GM19023 (cell line): ENCODE measurements around the gene LDLRAD2.
"Not testable (repeated sequence)": the region's sequence is repeated elsewhere in the genome, so short reads cannot be mapped to it uniquely, and the experiment has no call there.

Experiments
- ATAC-seq: cut with Tn5 transposase; IDR thresholded peaks from one replicate; pipeline ENCODE4 v1.9.1; 2021; ENCODE audit warnings: mild to moderate bottlenecking, moderate library complexity; ENCODE audit not compliant: unreplicated experiment

The LDLRAD2 gene

DNA sequence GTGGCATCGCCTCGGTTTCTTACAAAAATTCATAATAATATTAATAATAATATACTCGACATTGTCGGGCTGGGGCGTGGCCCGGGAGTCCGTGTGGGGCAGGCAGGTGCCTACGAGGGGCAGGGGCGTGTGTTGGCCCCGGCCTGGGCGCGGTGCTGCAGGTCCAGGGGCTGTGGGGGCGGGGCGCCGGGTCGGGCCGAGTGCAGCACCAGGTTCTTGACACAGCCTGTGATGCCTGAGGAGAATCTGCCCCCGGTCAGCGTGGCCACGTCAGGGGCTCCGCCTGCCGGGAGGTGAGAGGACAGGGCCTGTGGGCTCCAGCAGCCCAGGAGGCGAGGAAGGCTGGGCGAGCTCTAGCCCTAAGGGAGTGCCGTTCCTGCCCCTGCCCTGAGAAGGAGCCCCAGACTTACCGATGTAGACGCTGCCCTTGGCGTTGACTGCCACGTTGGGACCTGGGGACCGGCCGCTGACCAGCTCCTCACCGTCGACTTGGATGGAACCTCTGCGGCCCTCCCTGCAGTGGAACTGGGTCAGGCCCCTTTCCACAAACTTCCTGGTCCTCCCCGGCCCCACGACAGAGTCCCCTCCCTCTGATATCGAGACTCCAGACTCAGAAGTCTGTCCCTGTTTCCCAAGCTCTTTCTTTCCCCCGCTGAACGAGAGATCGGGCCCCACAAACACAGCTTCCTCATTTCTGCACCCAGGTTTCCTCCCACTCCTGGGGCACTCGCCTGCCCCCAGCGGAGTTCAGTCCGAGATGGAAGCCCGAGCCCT lies 11.3 kb downstream of the LDLRAD2 start:
- ATAC-seq = no peak

DNA sequence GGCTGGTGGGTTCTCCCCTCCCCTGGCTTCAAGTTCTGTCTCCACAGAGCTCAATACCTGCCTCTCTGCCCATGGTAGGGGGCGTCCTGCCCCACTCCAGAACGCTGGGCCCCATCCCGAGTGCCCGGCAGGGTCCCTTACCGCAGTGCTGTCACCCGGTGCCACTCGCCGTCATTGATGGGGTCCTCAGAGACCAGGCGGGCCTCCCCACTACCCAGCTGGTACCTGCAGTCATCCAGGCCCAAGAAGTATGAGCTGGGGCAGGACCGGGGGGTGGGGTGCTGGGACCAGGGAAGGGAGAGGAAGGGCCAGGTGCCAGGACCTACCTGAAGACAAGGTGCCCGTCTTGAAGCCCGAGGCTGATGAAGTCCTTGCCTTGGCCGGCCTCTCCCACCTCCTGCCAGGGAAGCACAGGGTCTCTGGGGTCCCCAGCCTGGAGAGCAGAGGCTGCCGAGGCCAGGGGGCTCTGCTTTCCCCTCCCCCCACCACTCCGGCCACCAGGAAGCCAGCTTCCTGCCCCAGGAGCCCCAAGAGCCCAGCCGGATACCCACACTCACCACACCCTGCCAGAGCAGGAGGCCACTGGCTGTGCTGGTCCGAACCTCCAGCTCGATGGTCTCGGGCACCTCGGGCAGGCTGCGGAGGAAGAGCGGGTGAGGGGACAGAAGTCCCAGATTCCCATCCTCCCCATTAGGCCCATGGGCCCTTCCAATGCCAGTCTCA lies 12.1 kb downstream of the LDLRAD2 start:
- no peak for ATAC-seq

DNA sequence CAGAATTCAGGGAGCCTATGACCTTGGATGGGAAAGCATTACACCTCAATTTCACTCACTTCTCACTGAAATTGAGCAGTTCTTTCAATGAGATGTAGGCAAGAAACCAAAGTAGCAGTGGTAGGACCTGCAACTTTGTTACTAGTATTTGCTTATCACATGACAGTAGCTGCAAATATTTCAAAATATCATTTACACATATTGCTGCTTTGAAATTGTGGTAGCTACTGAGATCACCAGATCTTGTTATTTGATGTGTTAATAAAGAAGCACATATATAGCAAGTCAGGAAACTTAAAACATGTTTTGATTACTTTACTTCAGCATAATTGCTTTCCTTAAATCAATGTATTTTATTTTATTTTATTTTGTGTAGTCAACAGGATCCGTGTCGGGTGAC lies 12.9 kb downstream of the LDLRAD2 start:
- no peak for ATAC-seq

DNA sequence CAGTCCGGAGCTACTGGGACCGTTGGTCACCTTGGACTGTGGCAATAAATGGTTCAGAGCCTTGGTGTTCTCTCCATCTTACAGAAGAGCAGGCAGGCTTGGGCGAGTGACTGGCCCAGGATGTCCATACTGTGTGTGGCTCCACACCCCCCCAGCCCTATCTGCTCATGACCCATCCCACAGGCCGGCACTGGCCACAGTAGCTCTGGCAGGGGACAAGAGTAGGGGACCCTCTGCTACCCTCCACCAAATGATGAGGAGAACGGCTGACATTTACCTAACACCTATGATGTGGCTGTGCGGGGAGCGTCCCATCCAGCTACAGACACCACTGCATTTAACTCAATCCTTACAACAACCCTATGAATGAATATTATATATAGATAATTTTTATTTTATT lies 13.3 kb downstream of the LDLRAD2 start:
- ATAC-seq = no peak

DNA sequence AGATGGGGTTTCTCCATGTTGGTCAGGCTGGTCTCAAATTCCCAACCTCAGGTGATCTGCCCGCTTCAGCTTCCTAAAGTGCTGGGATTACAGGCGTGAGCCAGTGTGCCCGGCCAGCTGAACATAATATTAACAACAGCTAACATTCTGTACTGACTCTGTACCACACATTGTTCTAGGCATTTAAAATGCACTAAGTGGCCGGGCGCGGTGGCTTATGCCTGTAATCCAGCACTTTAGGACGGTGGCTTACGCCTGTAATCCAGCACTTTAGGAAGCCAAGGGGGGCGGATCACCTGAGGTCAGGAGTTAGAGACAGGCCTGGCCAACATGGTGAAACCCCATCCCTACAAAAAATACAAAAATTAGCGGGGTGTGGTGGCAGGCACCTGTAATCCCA lies 14.6 kb downstream of the LDLRAD2 start:
- ATAC-seq = not testable (repeated sequence)

DNA sequence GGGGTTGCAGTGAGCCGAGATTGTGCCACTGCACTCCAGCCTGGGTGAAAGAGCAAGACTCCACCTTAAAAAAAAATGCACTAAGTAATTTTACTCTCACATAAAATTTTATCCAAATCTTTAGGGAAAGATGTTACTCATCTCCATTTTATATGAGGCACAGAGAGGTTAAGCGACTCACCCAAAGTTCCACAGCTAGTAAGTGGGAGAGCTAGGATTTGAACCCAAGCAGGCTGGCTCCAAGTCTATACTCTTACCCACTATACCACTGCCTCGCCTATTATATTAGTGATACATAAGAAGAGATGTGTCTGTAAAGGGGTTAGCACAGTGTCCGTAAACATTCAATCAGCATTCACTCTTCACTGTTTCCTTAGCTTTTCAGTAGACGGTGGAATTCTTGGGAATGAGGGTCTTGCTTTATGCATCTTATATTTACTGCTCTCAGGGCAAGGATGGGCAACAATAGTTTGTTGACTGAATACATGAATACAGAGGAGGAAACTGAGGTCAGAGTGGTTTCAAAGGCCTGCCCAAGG lies 15.1 kb downstream of the LDLRAD2 start:
- ATAC-seq = no peak

DNA sequence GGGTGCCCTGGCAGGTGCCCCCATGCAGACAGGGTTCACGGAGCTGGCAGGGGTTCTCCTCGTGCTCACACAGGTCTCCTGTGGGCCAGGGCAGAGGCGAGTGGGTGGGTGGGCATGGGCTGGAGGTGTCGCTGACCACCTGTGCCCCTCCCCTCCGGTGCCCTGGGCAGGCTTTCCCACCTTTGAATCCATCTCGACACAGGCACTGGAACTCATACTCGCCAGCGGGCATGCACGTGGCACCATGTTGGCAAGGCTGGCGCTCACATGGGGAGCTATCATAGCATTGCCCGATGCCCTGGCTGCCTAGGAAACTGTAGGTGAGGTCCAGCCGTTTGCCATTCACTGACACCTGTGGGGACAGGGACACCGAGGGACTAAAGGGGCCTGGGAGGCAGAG lies 16.0 kb downstream of the LDLRAD2 start:
- ATAC-seq = no peak

DNA sequence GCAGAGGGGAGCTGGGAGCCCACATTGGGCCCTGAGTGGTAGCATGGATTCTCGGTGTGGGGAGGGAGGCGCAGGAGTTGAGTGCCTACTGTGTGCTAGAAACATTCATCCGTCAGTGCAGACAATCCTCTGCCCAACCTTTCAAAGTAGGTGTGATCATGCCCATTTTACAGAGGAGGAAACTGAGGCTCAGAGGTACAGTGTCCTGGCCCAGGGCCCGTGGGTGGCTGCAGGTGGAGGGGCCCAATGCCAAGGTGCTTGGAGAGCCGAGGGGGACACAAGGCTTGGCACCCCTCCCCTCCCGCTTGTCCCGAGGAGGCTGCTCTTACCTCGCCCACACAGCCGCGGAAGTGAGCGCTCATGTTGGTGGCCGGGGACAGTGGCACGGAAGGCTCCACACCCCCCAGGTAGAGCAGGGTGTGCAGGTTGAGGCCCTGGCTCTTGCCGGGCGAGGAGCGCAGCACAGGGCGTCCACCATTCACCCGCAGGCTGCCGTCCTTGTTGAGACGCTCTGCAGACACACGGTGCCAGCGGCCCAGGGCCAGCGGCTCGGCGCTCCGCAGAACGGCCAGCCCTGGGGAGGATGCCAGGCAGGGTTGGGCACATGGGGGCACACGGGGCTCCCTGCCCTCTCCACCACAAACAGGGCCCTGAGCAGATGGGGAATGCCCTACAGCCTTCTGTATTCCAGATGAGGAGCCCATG lies 16.6 kb downstream of the LDLRAD2 start:
- no peak for ATAC-seq

DNA sequence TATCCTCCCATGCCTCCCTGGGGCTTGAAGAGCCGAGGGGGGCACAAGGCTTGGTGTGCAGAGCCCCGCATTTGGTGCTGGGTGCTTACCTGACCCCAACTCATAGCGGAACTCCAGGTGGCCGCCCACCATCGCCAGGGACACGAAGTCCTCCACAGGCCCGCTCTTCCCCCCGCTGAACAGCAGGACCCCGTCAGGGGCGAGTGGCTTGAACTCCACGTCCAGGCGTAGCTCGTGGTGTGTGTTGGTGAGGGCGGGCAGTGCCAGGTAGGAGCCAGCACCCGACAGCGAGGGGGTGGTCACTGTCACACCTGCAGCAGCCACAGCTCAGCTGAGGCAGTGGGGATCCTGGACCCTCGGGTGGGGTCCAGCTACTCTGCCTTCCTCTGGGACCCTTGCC lies 17.2 kb downstream of the LDLRAD2 start:
- no peak for ATAC-seq

DNA sequence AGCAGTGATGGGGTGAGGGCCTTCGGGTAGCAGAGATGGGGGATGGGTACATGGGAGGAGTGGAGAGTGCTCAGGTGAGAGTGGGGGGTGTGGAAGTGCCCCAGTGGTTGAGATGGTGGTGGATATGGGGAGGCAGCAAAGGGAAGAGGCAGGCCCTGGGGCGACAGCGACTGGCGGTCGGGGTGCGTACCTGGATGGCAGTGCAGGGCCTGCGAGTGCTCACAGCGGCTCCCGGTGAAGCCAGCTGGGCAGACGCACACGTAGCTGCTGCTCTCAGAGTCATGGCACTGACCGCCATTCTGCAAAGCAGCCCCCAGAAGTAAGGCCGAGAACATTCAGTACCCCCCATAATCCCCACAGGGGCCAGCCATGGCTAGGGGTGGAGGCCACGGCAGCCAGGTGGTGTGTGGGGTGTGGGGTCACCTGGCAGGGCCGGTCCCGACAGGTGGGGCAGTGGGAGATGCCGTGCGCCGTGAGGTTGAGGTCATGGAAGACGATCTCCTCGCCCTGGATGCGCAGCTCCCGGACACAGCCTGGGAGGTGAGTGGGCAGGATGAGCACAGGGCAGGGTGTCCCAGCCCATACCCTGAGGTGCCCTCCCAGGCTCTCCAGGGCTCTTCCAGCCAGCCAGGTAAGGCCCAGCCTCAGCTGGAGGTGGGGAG lies 18.9 kb downstream of the LDLRAD2 start:
- ATAC-seq = no peak

DNA sequence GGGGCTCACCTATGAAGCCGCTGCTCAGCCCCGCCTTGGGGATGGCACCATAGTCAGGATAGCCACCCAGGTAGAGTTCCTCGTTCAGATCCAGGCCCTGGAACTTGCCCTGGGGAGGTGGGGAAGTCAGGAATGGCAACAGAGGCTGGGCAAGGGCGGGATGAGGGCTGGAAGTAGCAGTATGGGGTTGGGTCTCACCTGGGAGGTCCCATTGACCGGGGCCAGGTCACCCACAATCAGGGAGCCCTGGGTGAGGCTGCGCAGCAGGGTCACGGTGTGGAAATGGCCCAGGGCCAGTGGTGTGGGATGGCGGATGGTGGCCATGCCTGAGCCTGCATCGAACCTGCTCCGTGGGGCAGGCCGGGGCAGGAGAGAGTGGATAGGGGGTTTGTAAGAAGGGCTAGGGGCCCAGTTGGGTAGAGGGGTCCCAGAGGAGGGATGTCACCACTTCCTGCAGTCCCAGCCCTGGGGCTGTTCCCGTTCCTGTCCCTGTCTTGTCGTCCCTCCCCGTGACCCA lies 19.4 kb downstream of the LDLRAD2 start:
- ATAC-seq = no peak

DNA sequence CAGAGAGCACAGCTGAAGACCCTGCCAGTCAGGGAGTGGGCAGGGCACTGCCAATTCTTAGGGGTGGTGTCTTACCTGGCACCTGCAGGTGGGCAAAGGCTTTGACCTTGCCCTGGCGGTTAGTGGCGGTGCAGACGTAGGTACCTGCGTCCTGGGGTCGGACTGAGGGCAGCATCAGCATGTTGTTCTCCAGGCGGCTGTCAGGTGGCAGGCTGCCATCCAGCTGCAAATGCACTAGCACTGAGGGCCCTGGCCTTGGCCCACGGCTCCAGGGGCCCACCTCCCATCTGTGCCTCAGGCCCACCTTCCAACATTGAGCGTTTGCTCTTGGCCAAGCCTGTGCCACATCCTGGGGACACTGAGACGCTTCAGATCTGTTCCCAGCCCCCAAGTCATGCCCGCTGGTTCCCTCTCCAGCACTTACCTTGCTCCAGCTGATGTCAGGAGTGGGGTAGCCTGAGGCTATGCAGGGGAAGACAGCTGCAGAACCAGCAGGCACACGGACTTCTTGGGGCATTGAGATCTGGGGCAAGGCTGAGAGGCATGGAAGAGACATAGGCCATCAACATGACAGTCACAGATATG lies 21.4 kb downstream of the LDLRAD2 start:
- ATAC-seq = no peak

DNA sequence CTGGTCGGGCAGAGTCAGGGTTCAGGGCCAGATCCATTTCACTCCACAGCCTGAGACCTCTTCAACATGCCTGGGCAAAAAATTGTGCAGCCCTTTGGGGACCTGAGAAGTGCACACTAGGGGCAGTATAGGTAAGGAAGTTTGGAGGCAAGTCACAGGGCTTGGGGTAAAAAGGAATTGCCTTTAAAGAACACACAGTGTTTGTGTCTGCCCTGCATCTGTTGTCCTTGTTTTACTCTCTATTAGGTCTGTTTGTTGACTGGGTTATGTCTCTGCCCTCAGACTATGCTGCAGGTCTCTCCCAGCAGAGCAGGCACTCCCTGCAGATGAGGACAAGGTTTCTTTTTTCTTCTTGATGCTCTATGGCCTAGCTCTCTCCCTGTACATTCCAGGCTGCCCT lies 22.0 kb downstream of the LDLRAD2 start:
- no peak for ATAC-seq

DNA sequence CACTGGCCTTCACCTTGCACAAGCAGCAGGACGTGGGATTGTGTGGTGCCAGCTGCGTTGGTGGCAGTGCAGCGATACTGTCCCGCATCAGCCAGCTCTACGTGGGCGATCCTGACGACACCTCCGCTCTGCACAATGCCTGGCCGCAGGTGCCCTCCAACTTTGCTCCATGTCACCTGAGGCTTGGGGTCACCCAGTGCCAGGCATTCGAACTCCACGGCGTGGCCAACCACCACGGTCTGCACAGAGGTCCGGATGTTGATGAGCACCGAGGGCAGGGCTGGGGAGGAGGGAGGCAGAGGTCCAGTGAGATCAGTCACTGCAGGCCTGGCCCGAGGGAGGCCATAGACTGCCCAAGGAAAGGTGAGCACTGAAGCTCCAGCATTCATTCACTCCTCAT lies 22.6 kb downstream of the LDLRAD2 start:
- no peak for ATAC-seq

DNA sequence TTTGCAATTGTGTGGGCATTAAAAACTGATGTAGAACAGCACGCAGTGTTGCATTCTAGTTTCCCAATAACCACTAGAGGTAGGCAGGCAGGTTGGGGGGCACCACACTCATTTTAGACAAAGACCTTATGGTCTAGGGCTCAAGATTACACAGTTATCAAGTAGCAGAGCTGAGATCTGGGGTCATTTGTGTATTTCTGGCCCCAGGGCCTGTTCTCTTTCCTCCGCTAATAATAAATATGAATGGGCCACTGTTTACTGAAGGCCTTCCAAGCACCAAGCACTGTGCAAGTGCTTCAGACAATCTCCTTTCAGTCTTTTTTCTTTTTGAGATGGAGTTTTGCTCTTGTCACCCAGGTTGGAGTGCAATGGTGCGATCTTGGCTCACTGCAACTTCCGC lies 23.9 kb downstream of the LDLRAD2 start:
- no peak for ATAC-seq

DNA sequence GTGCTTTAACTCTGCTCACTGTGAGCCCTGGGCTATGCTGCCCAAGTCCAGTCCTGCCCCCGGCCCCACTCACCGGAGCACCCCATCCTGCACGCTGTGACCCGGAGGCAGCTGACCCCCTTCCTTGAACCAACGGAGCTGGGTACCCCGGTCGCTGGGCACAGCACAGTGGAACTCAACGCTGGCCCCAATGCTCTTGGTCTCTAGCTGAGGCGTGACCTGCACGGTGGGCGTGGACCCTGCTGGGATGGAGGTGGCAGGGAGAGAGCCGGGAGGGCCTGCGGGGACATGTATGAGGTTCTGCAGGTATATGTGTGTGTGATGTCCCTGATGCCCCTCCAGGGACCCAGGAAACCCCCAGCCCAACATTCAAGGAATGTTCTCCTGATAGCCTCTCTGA lies 24.7 kb downstream of the LDLRAD2 start:
- no peak for ATAC-seq

DNA sequence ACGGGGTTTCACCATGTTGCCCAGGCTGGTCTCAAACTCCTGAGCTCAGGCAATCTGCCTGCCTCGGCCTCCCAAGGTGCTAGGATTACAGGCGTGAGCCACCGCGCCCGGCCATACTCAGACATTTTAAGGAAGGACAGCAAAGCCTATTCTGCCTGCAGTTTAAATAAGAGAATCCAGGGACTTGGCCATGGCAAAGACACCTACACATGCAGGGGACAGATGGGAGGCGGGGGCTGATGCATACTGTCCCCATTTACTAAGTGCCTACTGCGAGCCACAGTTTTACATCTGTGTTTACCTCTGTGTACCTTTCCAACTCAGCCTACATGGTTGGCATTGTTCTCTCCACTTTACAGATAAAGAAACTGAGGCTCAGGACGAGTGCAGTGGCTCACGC lies 25.4 kb downstream of the LDLRAD2 start:
- no peak for ATAC-seq

DNA sequence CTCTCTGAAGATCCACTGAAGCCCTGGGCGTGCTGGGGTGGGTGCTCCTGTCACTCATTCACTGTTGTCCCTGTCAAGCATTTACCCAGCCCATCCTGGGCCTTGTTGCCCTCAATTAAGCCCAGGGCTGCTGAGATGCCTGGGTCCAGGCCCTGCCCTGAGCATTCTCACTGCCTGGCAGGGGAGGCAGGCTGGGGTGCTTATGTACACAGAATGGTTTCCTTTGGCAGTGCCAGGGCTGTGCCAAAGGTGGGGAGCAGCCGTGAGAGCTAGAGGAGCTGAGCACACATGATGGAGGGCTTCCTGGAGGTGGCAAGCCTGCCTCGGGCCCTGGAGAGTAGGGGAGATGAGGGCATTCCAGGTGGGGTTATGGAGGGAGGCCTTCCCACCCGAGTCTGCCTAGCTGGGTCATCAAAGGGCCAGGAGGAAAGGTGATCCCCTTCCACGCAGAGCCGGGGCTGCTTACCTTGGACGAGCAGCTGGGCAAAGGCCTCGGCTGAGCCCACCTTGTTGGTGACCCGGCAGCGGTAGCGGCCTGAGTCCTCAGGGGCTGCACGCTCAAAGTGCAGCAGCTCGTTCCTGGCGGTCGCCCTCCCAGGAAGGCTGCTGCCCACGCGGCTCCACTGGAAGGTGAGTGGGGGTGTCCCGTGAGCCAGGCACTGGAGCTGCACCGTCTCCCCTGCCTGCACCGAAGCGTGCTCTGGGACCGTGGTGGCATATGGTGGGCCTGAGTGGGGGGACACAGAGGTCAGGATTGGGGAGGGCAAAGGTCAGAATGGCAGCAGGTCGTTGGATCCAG lies 26.5 kb downstream of the LDLRAD2 start:
- no peak for ATAC-seq

DNA sequence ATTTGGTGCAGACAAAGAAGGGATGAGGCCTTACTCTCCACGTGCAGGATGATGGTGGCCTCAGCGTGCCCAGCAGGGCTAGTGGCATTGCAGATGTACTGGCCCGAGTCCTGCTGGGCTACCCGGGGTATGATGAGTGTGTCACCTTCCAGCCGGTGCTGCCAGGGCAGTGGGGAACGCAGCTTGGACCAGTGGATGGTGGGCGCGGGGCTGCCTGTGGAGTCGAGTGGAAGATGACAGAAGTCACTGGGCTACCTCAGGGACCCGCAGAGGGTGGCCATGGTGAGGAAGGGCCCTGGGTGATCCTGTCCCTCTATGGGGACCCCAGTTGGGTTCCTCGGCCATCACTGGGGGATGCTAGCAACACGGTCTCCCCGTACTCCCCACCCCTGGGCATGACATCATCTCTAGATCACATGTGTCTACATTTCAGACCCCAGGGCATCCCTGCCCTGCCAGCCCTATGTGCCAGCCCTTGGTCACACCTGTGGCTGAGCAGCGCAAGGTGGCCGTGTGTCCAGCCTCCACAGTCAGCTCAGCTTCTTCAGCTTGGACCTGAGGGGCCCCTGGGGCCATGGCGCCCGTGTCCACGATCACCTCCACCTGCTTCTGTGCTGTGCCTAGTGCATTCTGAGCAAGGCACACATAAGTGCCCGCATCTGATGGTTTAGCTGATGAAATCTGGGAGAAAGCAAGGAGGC lies 27.4 kb downstream of the LDLRAD2 start:
- ATAC-seq = no peak
